ENCODE measurements around the gene INHBE. TPM values are rescaled to one million over a fixed set of nuclear protein-coding genes. Genes with fewer than 3 reads are reported as not detected.

Gene INHBE
- total and polyA plus RNA-seq, 9 donors, result not detected

GRCh38 chr12:57433370-57433769 lies 21.7 kb upstream of the INHBE start:
- 76 to 93% (median 87%) methylated on average over 3 of the region's 3 CpGs for WGBS, 3 donors
- peaks cover 3% of the 10 kb centered on the region for H3K4me1 ChIP-seq (ENCODE audit: insufficient read depth)
- no peaks in the 10 kb centered on the region for H3K36me3 ChIP-seq
- H3K4me3 ChIP-seq, result no peak overlapping the region
- TF ChIP-seq, protein P1, sequence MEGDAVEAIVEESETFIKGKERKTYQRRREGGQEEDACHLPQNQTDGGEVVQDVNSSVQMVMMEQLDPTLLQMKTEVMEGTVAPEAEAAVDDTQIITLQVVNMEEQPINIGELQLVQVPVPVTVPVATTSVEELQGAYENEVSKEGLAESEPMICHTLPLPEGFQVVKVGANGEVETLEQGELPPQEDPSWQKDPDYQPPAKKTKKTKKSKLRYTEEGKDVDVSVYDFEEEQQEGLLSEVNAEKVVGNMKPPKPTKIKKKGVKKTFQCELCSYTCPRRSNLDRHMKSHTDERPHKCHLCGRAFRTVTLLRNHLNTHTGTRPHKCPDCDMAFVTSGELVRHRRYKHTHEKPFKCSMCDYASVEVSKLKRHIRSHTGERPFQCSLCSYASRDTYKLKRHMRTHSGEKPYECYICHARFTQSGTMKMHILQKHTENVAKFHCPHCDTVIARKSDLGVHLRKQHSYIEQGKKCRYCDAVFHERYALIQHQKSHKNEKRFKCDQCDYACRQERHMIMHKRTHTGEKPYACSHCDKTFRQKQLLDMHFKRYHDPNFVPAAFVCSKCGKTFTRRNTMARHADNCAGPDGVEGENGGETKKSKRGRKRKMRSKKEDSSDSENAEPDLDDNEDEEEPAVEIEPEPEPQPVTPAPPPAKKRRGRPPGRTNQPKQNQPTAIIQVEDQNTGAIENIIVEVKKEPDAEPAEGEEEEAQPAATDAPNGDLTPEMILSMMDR (IDR thresholded peaks at IDR 0.05), result no peak
- no peak for TF ChIP-seq EP300 (IDR thresholded peaks at IDR 0.05)
- no peak for TF ChIP-seq POLR2A (IDR thresholded peaks at IDR 0.05)
- H3K9me3 ChIP-seq, result no peaks in the 10 kb centered on the region
- intact Hi-C loops (cut with DNase I), result no loop called here
- no peak overlapping the region for H3K27ac ChIP-seq
- no peaks in the 10 kb centered on the region for H3K27me3 ChIP-seq
- DNase-seq, result no peak

- no peaks in the 10 kb centered on the region for H3K4me1 ChIP-seq (ENCODE audit: insufficient read depth)
- no peak within 1 kb of the TSS for H3K27ac ChIP-seq
- TF ChIP-seq, protein P1 (IDR thresholded peaks at IDR 0.05), result no peak
- TF ChIP-seq POLR2A (IDR thresholded peaks at IDR 0.05) (no peak), EP300 (IDR thresholded peaks at IDR 0.05) (no peak)
- no peak within 1 kb of the TSS for H3K4me3 ChIP-seq
- no peak for DNase-seq
- no peaks in the 10 kb centered on the region for H3K36me3 ChIP-seq
- WGBS, 3 donors, result 55 to 65% (median 58%) methylated on average over 8 of the region's 8 CpGs
- H3K9me3 ChIP-seq, result no peaks in the 10 kb centered on the region
- intact Hi-C loops (cut with DNase I), result loop anchor here in 1 of 4 donors (5.0 kb wide), 1 partner anchor 167 kb away; no protein-coding TSS in a partner anchor
- H3K27me3 ChIP-seq, result no peaks in the 10 kb centered on the region
These were observed 20.4 kb upstream of the INHBE start, which contains the start of gene INHBC for GRCh38 chr12:57434517-57435223. TSS of gene INHBC (plus strand) at chr12:57434784. CDS start at chr12:57434887, 103 bp downstream.

DNA sequence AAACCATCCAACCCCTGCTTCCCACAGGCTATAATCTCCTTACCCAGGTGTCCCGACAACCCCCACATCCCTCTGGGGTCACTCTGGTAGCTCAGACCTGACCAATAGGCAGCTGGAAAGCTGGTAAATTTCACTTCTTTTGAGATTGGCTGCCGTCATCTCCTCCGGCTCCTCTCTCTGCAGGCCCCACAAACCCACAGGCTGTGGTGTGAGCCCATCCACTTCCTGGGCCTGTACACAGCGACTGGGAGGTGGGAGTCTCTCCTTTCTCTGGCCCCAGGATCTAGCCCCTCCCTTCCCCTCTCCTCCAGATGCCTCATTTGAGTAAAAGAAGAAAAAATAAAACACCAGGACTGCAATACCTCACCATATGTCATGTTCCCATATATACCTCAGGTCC lies 19.8 kb upstream of the INHBE start:
- TF ChIP-seq, protein P1 (IDR thresholded peaks at IDR 0.05), result no peak
- TF ChIP-seq POLR2A (IDR thresholded peaks at IDR 0.05) (no peak), EP300 (IDR thresholded peaks at IDR 0.05) (no peak)
- intact Hi-C loops (cut with DNase I), result loop anchor here in 1 of 4 donors (5.0 kb wide), 1 partner anchor 168 kb away; no protein-coding TSS in a partner anchor
- WGBS, 3 donors, result 48 to 66% (median 50%) methylated on average over 4 of the region's 4 CpGs
- Histone ChIP-seq H3K4me3 (no peak overlapping the region), H3K27ac (no peak overlapping the region), H3K36me3 (no peaks in the 10 kb centered on the region), H3K27me3 (no peaks in the 10 kb centered on the region), H3K4me1 (ENCODE audit: insufficient read depth) (no peaks in the 10 kb centered on the region), H3K9me3 (no peaks in the 10 kb centered on the region)
- no peak for DNase-seq

DNA sequence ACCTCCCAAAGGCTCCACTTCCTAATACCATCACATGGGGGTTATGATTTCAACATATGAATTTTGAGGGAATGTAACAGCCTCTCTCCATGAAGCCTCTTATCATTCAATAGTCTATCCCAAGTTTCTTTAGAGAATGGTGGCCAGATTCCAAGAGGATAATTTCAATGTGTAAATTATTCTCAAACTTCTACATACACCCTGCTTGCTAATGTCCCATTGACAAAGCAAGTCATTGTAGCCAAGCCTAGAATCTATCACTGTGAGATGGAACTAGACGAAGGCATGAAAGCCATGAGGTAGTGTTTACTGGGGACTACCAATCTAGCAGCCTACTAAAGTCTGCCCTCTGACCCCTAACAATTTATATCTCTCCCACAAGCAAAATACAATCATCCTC lies 16.7 kb upstream of the INHBE start:
- Histone ChIP-seq H3K4me3 (no peak overlapping the region), H3K4me1 (ENCODE audit: insufficient read depth) (no peaks in the 10 kb centered on the region), H3K9me3 (no peaks in the 10 kb centered on the region), H3K36me3 (no peaks in the 10 kb centered on the region), H3K27ac (no peak overlapping the region), H3K27me3 (no peaks in the 10 kb centered on the region)
- intact Hi-C loops (cut with DNase I), result loop anchor here in 1 of 4 donors (5.0 kb wide), 1 partner anchor 171 kb away; no protein-coding TSS in a partner anchor
- WGBS, 3 donors, result 91 to 94% (median 93%) methylated on average over 1 of the region's 1 CpG
- TF ChIP-seq POLR2A (IDR thresholded peaks at IDR 0.05) (no peak), EP300 (IDR thresholded peaks at IDR 0.05) (no peak)
- TF ChIP-seq, protein P1 (IDR thresholded peaks at IDR 0.05), result no peak
- no peak for DNase-seq

Data from ovary (tissue), 9 donors.